Activated CD8-positive, alpha-beta memory T cell treated with anti-CD3 and anti-CD28 coated beads, Interleukin-2, amount 50 U/mL, for 24 hours (primary cell): ENCODE results near the gene CD200.
"Not testable (repeated sequence)": the region's sequence is repeated elsewhere in the genome, so short reads cannot be mapped to it uniquely, and the experiment has no call there.

Source experiments
- DNase-seq: peaks from one replicate; pipeline ENCODE4 v3.0.0-alpha.2; 2020; ENCODE audit errors: extremely low read depth

CD200 gene

DNA sequence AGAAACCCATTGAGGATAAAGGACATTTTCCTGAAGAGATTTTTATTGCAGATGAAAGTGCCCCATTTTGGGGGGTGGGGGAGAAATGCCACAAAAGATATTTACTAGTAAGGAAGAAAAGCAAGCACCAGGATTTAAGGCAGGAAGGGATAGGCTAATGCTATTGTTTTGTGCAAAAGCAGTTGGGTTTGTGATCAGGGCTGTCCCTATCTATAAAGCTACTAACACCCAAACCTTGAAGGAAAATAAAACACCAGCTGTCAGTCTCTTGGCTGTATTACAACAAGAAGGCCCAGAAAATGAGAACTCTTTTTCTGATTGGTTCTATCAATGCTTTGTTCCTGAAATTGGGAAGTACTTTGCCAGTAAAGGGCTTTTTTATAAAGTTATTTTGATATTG is 56.0 kb downstream of the CD200 start:
- no peak for DNase-seq

DNA sequence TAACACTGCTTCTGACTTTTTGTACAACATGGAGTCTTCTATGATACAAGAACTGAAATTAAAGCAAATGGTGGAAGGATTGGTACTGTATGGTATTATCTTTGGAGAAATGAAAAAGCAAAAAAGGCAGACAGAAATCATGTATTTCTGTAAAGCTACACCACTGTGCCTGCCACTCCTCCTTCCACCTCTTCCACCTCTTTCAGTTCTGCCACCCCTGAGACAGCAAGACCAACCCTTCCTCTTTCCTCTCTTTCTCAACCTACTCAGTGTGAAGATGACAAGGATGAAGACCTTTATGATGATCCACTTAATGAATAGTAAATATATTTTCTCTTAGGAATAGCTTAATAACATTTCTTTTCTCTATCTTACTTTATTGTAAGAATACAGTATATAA is 57.0 kb downstream of the CD200 start:
- no peak for DNase-seq

DNA sequence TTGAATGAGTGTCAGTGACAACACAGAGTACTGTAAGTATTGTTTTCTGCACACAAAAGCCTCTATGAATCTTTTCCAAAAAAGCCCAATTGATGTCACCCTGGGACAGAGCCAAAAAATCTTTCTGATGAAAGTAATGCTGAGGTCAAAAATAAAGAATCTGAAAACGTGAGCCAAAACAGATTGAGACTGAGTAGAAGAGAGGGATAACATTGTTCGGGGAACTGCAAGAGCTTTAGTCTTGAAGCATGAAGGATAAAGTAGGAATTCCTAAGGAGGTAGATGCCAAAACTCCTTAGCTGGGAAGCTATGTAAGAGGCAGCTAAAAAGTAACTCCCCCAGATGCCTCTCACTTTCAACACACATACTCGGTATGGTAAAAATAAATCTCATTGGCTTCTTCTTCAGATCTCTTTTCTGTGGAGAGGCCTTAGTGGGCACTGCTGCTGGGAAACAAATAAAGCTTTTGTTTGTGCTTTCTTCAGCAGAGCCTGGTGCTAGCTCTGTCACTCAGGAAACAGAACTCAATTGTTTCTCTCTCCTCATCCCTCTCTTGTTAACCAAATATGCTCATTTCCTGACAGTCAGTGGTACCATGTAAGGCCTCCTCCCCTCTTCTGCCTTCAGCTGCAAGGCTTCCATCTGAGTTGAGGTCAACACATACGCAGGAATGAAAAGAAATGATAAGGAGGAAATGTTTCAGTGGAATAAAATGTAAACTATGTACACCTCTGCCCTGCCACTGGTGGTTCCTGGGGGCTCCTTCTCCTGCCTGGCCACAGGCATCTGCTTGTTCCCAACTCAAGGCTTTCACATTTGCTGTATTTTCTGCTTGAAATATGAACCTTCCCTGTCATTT is 58.1 kb downstream of the CD200 start:
- no peak for DNase-seq

DNA sequence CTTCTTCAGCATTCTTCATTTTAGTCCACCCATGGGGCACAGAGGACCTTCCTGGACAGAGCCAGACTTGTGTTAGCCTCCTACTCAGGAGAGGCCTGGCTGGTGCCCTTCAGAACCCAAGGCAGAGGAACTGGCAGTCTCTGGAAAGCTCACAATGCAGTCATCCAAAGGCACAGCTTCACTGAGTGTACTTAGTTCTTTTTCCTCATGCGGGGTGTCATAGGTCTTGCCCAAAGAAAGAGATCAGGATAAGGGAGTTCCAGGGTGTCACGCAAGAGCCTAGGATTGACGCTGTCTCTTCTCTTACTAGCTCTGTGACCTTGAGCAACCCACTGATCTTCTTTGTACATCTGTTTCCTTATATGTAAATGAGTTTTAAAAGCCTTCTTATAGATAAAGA is 58.7 kb downstream of the CD200 start:
- no peak for DNase-seq

DNA sequence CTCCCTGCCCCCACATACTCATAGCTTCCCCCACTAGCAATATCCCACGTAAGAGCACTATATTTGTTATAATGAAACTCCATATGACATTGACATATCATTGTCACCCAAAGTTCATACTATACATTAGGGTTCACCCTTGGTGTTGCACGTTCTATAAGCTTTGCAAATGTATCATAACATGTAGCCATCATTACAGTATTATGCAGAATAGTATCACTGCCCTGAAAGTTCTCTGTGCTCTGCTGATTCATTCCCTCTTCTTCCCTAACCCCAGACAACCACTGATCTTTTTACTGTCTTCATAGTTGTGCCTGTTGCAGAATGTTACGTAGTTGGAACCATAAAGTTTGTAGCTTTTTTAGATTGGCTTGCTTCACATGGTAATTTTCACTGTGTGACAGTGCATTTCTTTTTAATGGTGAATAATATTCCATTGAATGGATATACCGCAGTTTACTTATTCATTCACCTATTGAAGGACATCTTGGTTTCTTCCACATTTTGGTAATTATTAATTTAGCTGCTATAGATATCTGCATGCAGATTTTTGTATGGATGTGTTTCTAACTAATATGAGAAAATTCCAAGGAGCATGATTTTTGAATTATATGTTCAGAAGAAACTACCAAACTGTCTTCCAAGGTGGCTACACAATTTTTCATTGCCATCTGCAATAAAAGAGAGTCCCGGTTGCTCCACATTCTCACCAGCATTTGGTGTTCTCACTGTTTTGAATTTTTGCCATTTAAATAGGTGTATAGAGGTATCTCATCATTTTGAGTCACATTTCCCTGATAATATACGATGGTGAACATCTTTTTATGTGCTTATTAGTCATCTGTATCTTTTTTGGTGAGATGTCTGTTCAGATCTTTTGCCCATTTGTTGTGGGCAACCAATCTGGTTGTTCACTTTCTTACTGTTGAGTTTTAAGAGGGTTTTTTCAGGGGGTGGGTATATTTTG is 59.7 kb downstream of the CD200 start:
- DNase-seq = no peak

DNA sequence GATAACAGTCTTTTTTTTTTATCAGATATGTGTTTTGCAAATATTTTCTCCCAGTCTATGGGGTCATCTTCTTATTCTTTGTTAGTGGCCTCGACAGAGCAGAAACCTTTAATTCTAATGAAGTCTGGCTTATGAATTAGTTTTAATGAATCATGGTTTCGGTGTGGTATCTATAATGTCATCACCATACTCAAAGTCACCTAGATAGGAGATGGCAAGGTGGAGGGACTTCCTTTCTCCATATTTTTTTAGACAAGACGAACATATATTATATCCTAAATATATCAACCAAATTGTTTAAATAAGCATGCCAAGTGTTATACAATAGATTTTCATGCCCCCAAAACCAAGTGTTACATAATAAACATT is 60.4 kb downstream of the CD200 start:
- no peak for DNase-seq

DNA sequence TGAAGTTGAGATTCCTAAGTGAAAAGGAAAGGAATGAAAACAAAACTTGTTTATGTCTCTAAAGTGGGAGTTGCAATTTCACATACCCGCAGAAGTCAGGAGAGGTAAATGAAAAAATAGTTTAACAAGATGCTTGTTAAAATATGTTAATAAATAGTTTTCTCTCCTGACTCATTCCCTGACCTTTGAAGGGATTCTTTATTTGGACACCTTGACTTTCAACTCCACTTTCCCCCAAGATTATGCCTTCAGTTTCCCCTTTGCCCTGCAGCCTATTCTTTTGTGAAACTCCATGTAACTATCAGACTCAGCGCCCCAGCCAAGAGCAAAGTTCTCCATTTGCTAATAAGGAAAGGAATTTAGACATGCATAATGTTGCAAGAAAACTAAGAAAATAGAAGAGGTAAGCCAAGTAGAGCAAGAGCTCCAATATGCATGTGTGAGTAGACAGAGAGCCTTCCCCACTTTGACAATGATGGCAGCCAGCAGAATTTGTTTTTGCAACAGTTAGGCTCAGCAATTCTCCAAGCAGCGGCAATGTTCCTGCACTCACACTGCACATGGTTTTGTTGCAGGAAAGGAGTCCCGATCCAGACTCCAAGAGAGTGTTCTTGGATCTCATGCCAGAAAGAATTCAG is 61.2 kb downstream of the CD200 start:
- no peak for DNase-seq

DNA sequence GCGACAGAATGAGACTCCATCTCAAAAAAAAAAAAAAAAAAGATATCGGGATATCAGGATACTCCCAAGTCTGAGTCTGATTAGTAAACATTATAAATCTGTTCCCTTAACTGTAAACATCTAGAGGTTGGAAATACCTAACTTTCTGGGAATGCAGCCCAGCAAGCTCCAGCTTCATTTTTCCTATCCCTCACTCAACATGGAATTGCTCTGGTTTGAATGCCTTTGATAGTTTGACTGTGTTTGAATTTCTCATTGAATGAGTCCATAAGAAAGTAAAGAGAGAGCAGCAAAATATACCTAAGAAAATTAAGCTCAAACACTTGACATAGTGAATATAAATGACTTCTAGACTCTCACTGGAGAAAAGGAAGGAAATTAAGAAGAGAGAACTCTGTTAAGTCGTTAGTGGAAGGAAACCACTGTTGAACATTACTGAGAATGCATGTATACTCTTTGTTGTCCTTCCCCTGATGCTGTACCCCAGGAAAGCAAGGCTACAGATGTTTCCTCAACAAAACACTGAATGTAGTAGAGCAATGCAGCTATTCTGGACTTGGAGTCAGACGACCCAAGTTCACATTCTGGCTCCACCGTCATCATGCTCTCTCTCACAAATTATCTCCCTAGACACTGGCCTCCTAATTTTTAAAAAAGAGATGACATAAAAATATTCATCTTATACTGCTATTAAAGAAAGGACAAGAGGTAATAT is 62.4 kb downstream of the CD200 start:
- no peak for DNase-seq

DNA sequence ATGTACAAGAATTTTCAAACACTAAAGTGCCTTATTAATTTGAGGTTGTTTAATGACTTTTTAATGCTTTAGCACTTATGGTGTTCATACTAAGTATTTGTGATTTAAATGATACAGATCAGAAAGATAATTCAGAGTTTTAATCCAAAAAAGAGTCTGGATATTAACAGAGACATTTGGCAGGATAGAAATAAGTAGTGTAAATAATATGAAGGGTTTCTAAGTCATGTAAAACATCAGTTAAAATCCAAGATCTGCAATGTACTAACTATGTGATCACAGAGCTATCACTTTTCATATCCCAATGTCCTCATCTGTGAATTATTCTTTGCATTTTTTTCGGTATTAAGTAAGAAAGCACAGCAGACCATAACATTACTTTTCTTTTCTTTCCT is 62.9 kb downstream of the CD200 start:
- no peak for DNase-seq

DNA sequence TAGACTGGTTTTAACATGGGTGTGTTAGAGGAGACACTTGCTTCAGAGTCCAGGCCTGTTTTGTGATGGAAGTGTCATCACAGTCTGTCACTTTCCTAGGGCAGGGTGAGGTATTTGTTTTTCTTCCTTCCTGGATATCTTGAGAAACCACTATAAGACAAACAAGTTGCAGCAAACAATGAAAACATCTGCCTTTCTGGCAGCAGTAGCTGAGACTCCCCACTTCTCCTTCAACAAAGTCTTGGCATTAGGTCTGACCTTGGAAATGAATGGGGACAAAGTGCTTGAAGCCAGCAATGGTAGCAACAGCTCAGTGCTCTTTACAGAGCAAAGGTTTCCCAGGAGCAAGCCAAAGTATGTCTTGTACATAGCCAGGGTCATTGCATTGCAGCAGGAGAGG is 64.6 kb downstream of the CD200 start:
- DNase-seq = no peak

DNA sequence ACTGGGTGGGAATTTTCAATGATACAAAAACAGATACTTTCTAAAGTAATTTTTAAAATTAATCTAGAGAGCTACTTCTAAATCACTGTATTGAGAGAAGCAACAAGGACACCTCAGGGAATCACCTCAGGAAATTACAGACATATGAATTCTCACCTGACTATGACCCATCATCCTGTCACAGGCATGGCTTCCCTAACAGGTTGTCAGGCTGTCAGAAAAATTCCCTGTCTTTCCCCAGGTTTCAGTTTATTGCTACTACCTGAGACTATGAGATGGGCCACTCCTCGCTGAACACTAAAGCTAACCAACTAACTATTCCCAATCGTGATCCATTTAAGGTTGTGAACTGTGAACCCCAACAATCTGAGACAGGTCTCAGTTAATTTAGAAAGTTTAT is 66.1 kb downstream of the CD200 start:
- DNase-seq = no peak

DNA sequence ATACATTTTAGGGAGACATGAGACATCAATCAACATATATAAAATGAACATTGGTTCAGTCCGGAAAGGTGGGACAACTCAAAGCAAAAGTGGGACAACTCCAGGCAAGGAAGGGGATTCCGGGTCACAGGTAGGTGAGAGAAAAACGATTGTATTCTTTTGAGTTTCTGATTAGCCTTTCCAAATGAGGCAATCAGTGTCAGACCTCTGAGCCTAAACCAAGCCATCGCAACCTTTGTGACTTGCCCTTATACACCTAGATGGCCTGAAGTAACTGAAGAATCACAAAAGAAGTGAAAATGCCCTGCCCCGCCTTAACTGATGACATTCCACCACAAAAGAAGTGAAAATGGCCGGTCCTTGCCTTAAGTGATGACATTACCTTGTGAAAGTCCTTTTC is 66.6 kb downstream of the CD200 start:
- DNase-seq = not testable (repeated sequence)

DNA sequence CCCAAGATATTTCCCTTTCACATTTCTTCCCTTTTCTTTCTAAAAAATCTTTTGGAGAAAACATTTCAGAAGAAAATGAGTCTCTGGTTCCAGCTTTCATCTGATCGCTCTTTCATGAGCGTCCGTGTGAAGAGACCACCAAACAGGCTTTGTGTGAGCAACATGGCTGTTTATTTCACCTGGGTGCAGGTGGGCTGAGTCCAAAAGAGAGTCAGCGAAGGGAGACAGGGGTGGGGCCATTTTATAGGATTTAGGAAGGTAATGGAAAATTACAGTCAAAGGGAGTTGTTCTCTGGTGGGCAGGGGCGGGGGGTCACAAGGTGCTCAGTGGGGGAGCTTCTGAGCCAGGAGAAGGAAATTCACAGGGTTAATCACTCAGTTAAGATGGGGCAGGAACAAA is 67.4 kb downstream of the CD200 start:
- DNase-seq = not testable (repeated sequence)

DNA sequence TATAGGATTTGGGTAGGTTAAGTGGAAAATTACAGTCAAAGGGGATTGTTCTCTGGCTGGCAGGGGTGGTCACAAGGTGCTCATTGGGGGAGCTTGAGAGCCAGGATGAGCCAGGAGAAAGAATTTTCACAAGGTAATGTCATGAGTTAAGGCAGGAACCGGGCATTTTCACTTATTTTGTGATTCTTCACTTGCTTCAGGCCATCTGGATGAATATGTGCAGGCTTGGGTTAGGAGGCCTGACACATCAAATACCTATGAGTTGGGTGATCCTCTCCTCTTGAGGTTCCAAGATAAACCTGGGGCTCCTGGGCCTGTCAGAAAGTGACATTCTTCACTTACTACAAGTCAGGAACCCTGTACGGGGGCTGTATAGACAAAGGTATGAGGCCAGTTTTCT is 68.7 kb downstream of the CD200 start:
- no peak for DNase-seq

DNA sequence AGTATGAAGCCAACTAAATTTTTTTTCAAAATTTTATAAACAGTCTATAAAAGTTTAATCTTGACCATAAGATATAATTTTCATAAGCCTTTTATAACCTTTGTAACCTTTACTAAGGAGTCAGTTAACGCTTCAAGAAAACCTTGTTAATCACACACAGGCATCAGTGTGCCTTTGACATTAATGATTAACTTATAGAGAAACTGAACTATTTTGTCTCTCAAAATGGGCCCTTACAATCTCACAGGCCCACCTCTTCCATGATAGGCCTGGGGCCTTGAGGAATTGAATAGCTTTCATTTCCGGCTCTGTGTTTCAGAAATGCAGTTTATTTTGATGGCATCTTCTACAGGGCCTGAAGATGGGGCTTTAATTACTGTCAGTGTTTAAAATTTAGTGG is 70.1 kb downstream of the CD200 start:
- no peak for DNase-seq

DNA sequence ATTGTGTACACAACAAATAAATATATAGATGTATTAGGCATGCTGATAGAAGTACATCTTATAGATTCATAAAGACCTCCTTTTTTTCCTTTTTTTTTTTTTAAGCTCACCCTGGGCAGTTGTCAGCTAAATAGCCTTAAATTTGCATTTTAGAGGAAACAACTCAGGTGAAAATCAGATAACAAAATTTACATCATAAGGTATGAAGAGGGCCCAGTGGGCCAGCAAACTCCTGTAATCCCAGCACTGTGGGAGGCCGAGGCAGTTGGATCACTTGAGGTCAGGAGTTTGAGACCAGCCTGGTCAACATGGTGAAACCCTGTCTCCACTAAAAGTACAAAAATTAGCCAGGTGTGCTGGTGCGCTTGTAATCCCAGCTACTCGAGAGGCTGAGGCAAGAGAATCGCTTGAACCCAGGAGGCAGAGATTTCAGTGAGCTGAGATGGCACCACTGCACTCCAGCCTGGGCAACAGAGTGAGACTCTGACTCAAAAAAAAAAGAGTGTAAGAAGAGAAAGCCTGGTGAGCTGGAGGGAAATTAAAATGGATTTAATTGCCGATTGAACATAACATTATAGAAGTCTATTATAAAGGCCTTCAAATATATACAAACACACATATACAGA is 72.1 kb downstream of the CD200 start:
- DNase-seq = not testable (repeated sequence)

DNA sequence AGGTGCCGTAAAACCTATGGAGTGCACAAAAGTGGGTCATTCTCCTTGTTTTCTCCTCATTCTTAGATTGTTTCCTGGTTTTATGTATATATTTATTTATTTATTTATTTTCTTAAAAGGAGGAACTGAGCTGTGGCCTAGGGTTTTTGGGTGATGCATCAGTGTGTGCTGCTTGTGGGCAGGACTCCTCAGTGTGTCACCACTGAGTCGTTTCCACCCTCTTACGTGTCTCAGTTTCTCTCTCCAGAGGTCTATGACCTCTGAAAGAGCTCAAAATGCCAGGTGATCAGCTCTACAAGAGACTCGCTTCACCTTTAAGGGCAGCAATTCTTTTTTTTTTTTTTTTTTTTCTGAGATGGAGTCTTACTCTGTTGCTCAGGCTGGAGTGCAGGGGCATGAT is 72.9 kb downstream of the CD200 start:
- DNase-seq = no peak

DNA sequence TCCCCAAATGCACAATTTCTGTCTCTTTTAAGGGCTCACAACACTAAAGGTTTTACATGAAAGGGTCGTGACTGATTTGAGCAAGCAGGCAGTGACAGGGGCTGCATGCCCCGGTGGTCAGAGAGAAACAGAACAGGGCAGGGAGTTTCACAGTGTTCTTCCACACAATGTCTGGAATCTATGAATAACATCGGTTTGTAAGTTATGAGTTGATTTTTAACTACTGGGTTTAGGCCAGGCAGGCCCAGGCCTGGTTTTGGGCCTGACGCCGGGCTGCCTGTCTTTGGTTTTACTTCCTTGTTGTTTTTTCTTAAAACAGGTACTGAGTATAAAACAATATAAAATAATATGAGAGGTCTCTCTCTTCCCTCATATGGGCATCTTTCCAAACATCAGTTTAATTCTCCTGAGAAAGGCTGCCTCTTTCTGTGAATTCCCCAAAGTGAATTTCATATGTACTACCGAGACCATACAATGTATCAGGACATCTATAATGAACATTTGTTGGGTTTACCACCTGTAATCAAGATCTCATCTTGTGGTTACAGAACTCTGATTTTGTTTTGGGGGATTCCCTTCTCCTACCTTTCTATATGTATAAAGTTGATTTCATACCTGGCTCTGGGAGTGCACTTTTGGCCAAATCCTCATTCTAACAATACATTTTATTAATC is 74.4 kb downstream of the CD200 start:
- DNase-seq = no peak

DNA sequence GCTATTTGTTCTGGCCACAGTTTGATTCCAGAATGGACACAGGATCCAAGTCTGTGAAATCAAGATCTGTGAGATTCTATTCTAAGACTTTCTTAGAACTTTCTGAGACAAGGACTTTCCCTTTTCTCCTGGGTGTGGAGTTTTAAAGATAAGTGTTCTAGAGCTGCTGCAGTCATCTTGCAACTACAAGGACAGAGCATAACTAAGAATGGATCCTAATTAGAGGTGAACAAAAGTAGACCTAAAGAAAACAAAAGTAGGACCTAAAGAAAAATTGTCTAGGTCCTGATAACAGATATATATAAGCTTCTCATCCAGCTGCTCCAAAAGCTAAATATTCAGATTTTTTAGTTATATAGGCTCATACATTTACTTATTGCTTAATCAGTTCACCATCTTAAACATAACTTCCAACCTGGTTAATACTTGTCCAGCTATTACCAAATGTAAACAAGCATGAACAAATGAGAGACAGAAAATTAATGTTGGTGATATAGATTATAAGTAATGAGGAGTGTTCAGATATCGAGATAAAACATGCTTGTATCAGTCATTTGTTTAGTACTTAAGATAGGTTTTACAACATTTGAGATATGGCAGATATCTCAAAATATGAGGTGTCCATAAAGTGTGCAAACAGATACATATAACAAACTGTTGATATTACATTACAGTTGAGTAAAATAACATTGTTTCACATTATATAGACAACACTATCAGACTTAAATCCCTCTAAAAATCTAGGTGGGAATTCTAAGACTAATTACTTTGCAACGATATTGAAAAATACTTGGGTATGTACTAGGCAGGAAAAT is 75.1 kb downstream of the CD200 start:
- no peak for DNase-seq

DNA sequence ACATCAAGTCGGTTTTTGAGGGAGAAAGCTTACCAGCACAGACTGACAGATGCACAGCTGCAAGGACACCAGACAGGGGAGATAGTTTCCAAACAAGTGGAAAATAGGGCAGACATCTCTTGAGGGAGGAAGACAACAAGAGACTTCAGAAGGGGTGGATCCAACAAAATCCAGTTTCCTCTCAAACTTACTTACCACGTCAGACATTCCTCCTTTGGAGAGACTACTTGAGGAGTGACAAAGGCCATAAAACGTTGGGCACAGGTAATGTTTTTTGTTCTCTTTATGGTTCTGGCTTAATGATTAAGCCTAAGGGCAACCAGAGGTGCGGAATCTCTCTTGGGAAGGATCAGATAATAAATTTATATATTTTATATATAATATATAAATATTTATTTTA is 76.1 kb downstream of the CD200 start:
- DNase-seq = no peak
